BE2C (cell line): ENCODE data around the gene POLR3G.
A peak's percentile ranks its signal among the peaks of the same experiment; 100 is the strongest.

Experiments
- DNase-seq: peaks from one replicate; pipeline ENCODE4 v3.0.0-alpha.2; 2020
- H3K27me3 ChIP-seq: fragments of 250-450 bp; sonication (Bioruptor Pico); 2 replicates; pipeline ENCODE4 v1.5.1; 2020; ENCODE audit warnings: mild to moderate bottlenecking
- H3K36me3 ChIP-seq: fragments of 250-450 bp; sonication (Bioruptor Pico); 2 replicates; pipeline ENCODE4 v1.5.1; 2020; ENCODE audit warnings: mild to moderate bottlenecking
- H3K4me1 ChIP-seq: fragments of 250-450 bp; sonication (Bioruptor Pico); 2 replicates; pipeline ENCODE4 v1.5.1; 2020
- H3K4me3 ChIP-seq: 2 replicates; pipeline ENCODE4 v1.5.1; 2011; ENCODE audit warnings: low read depth, low read length
- H3K9me3 ChIP-seq: fragments of 250-450 bp; sonication (Bioruptor Pico); 2 replicates; pipeline ENCODE4 v1.5.1; 2020
- CTCF ChIP-seq: IDR thresholded peaks from 2 replicates; pipeline ENCODE4 v1.5.1; 2012; ENCODE audit warnings: mild to moderate bottlenecking, low read depth, low read length

Gene POLR3G

GRCh38 chr5:90446961-90447360 is 27.7 kb upstream of the POLR3G start:
- no peak for DNase-seq
- Histone ChIP-seq H3K9me3 (no peaks in the 10 kb centered on the region), H3K36me3 (no peaks in the 10 kb centered on the region), H3K4me1 (no peaks in the 10 kb centered on the region), H3K27me3 (no peaks in the 10 kb centered on the region), H3K4me3 (no peak overlapping the region)
- TF ChIP-seq CTCF = no peak

- Histone ChIP-seq H3K4me3 (no peak overlapping the region), H3K36me3 (no peaks in the 10 kb centered on the region), H3K4me1 (no peaks in the 10 kb centered on the region; the same call in 1 of the 2 replicates), H3K9me3 (no peaks in the 10 kb centered on the region), H3K27me3 (no peaks in the 10 kb centered on the region)
- DNase-seq = no peak
- no peak for TF ChIP-seq CTCF
Measured at GRCh38 chr5:90461288-90461687, 13.4 kb upstream of the POLR3G start.

- Histone ChIP-seq H3K4me3 (peak overlapping the region; percentile 86), H3K9me3 (no peaks in the 10 kb centered on the region), H3K36me3 (no peaks in the 10 kb centered on the region), H3K4me1 (no peaks in the 10 kb centered on the region), H3K27me3 (no peaks in the 10 kb centered on the region)
- TF ChIP-seq CTCF = no peak
- DNase-seq = no peak
Measured at GRCh38 chr5:90472783-90473395, 1.8 kb upstream of the POLR3G start.

GRCh38 chr5:90473396-90474234 is 1.0 kb upstream of the POLR3G start:
- TF ChIP-seq CTCF = no peak
- peak overlapping the region; percentile 86 for H3K4me3 ChIP-seq
- H3K27me3 ChIP-seq = no peaks in the 10 kb centered on the region
- no peaks in the 10 kb centered on the region for H3K36me3 ChIP-seq
- DNase-seq = peak; percentile 34
- no peaks in the 10 kb centered on the region for H3K9me3 ChIP-seq
- H3K4me1 ChIP-seq = no peaks in the 10 kb centered on the region

GRCh38 chr5:90475436-90475980 is 844 bp downstream of the POLR3G start:
- no peaks in the 10 kb centered on the region for H3K9me3 ChIP-seq
- peak overlapping the region; percentile 86 for H3K4me3 ChIP-seq
- H3K36me3 ChIP-seq = no peaks in the 10 kb centered on the region
- no peaks in the 10 kb centered on the region for H3K4me1 ChIP-seq
- no peaks in the 10 kb centered on the region for H3K27me3 ChIP-seq
- DNase-seq = no peak
- no peak for TF ChIP-seq CTCF

GRCh38 chr5:90476391-90476790 is 1.7 kb downstream of the POLR3G start:
- Histone ChIP-seq H3K36me3 (no peaks in the 10 kb centered on the region), H3K4me3 (no peak overlapping the region), H3K27me3 (no peaks in the 10 kb centered on the region), H3K9me3 (no peaks in the 10 kb centered on the region), H3K4me1 (no peaks in the 10 kb centered on the region)
- no peak for DNase-seq
- TF ChIP-seq CTCF = no peak
